A549 (cell line): ENCODE measurements around the gene NGEF.

ENCODE experiments used
- CBX2 ChIP-seq: fragments of 200-600 bp; sonication (generic); IDR thresholded peaks from 2 replicates; pipeline ENCODE4 v1.6.1; 2016; ENCODE audit warnings: low read depth, mild to moderate bottlenecking, borderline replicate concordance
- CEBPB ChIP-seq, 2 experiments: fragments of >200 bp in 1 of 2; sonication (Bioruptor Twin) in 1 of 2; formaldehyde crosslinking in 1 of 2; IDR thresholded peaks; 2 replicates each; pipeline ENCODE4 v1.6.1; 2012 to 2016
- CHD2 ChIP-seq: fragments of 150-350 bp; IDR thresholded peaks from 2 replicates; pipeline ENCODE4 v1.6.1; 2014; ENCODE audit warnings: low read length; ENCODE audit not compliant: partially characterized antibody
- EP300 ChIP-seq, 2 experiments: fragments of >200 bp; sonication (Bioruptor Twin); formaldehyde crosslinking; IDR thresholded peaks; 2 replicates in 1 of 2; 3 replicates in 1 of 2; pipeline ENCODE4 v1.6.1; 2016 to 2017
- HES2 ChIP-seq: fragments of >200 bp; sonication (Bioruptor Twin); formaldehyde crosslinking; IDR thresholded peaks from 2 replicates; pipeline ENCODE4 v1.6.1; 2016
- NPAS2 ChIP-seq: fragments of 250-450 bp; sonication (Bioruptor Pico); IDR thresholded peaks from 2 replicates; pipeline ENCODE4 v1.8.0; 2022; ENCODE audit warnings: mild to moderate bottlenecking, moderate library complexity, borderline replicate concordance
- POLR2A ChIP-seq: IDR thresholded peaks from 2 replicates; pipeline ENCODE4 v1.6.1; 2012; ENCODE audit warnings: mild to moderate bottlenecking, low read length
- REST ChIP-seq: fragments of 200-600 bp; sonication (generic); IDR thresholded peaks from 2 replicates; pipeline ENCODE4 v1.6.1; 2016; ENCODE audit warnings: antibody characterized with exemption, mild to moderate bottlenecking, moderate library complexity
- RNF2 ChIP-seq: fragments of 200-600 bp; sonication (generic); IDR thresholded peaks from 2 replicates; pipeline ENCODE4 v1.6.1; 2016; ENCODE audit warnings: low read depth, mild to moderate bottlenecking, antibody characterized with exemption, moderate library complexity, borderline replicate concordance
- USF2 ChIP-seq: fragments of 450-650 bp; IDR thresholded peaks from 2 replicates; pipeline ENCODE4 v1.6.1; 2014; ENCODE audit warnings: antibody characterized with exemption
- TF ChIP-seq, protein P1 (sequence below): fragments of >200 bp; sonication (Bioruptor Twin); formaldehyde crosslinking; IDR thresholded peaks from 3 replicates; pipeline ENCODE4 v1.5.1; 2016

DNA sequence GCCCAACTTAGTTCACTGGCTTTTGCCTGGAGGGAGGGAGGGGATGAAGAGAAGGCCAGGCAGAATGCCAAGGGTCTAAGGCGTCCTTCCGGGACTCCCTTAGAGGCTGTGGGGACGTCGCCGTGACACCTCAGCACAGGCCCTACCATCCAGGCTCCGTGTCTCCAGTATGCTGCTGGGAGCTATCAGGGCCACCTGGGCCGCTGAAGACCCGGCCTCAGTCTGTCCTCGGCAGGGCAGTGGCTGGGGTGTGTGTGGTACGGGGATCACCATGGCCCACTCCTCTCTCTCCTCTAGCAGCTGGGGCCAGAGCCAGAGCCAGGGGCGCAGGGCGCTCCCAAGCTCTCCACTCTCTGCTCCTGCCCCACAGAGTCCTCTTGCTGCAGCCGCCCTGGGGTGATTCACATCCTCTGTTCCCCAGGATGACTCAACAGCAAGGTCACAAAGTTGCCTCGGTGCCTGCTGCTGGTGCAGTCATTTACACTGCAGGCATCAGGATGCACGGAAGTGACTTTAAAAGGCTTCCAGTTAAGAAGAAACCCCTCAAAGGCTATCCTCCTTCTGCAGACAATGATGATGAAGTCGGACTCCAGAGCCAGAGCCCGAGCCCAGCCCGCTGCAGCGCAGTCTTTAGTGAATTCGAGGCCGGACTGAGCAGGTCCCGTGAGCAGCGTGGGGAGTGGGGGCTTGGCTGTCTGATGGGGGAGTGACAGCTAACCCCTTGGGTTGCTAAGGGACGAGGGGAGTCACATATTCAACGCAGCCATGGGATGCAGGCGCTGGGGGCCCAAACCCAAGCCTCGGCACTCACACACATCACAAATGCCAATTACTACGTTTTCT, 111.1 kb downstream of the NGEF start:
- TF ChIP-seq HES2 (no peak), EP300 (IDR thresholded peaks at IDR 0.05) (peak in 1 of 2 experiments; percentile 35; a peak in 1 of 5 replicates), CBX2 (no peak), POLR2A (no peak), RNF2 (no peak), REST (no peak), USF2 (no peak), NPAS2 (CRISPR knock-in tag) (no peak), CEBPB (IDR thresholded peaks at IDR 0.05) (peak in 1 of 2 experiments; percentile 48; a peak in 1 of 4 replicates), CHD2 (no peak)
- TF ChIP-seq, protein P1, sequence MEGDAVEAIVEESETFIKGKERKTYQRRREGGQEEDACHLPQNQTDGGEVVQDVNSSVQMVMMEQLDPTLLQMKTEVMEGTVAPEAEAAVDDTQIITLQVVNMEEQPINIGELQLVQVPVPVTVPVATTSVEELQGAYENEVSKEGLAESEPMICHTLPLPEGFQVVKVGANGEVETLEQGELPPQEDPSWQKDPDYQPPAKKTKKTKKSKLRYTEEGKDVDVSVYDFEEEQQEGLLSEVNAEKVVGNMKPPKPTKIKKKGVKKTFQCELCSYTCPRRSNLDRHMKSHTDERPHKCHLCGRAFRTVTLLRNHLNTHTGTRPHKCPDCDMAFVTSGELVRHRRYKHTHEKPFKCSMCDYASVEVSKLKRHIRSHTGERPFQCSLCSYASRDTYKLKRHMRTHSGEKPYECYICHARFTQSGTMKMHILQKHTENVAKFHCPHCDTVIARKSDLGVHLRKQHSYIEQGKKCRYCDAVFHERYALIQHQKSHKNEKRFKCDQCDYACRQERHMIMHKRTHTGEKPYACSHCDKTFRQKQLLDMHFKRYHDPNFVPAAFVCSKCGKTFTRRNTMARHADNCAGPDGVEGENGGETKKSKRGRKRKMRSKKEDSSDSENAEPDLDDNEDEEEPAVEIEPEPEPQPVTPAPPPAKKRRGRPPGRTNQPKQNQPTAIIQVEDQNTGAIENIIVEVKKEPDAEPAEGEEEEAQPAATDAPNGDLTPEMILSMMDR = no peak
